ENCODE data around the gene ARHGEF2.
"Not testable (repeated sequence)": the region's sequence is repeated elsewhere in the genome, so short reads cannot be mapped to it uniquely, and the experiment has no call there.

The ARHGEF2 gene

DNA sequence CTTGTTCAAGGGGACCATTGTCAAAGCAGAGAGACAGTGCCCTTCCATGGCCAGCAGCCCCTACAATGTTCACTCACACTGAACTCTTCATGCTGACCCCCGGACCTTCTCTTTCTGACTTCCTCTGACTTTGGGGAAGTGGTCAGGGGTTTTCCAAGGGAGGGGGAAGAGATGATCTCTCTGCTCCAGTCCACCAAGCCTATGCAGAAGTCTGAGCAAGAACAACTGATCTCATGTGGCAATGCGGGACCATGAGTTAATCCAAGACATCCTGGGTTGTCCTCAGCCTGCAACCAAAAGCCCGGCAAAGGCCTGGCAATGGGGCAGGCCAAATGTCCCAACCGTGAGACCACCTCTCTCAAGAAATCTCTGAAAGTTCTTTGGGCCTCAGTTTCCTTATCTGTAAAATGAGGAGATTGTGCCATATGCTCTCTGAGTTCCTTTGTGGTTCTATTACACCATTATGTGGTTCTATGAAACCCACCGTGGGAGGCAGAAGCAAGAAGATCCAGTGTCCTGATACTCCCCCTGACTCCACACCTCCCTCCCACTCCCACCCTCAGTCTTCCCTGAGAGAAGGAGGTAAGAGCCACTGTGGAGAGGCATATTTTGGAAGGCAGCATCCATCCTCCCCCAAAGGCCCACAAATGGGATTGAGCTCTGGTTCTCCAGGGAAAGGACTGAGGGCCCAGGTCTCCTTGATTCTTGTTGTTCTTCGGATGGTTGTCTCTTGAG is 11.8 kb upstream of the ARHGEF2 start:
- H3K4me1 ChIP-seq (ENCODE audit: control insufficient read depth, insufficient read depth, low read length), result peaks cover 3% of the 10 kb centered on the region; the same call in 1 of the 2 replicates
- no CpG with 5 or more reads among the region's 6 CpGs for WGBS (ENCODE audit: insufficient coverage, insufficient read length)
- no peak overlapping the region for H3K4me3 ChIP-seq (ENCODE audit: low read length)
- no peaks in the 10 kb centered on the region for H3K9me3 ChIP-seq (ENCODE audit: control insufficient read depth, insufficient read depth, low read length)
- H3K27ac ChIP-seq (ENCODE audit: low read length), result no peak overlapping the region
- no peaks in the 10 kb centered on the region for H3K27me3 ChIP-seq (ENCODE audit: control insufficient read depth, insufficient read depth, low read length)
- H3K36me3 ChIP-seq (ENCODE audit: control insufficient read depth, insufficient read depth, low read length), result no peaks in the 10 kb centered on the region
- no peak for DNase-seq (ENCODE audit: low read depth, low spot score)

- Histone ChIP-seq H3K27ac (ENCODE audit: low read length) (no peak overlapping the region), H3K27me3 (ENCODE audit: control insufficient read depth, insufficient read depth, low read length) (no peaks in the 10 kb centered on the region), H3K4me3 (ENCODE audit: low read length) (no peak overlapping the region), H3K9me3 (ENCODE audit: control insufficient read depth, insufficient read depth, low read length) (no peaks in the 10 kb centered on the region), H3K36me3 (ENCODE audit: control insufficient read depth, insufficient read depth, low read length) (no peaks in the 10 kb centered on the region), H3K4me1 (ENCODE audit: control insufficient read depth, insufficient read depth, low read length) (peaks cover 3% of the 10 kb centered on the region; the same call in 1 of the 2 replicates)
- DNase-seq (ENCODE audit: low read depth, low spot score), result no peak
- no CpG with 5 or more reads among the region's 9 CpGs for WGBS (ENCODE audit: insufficient coverage, insufficient read length)
Observed at GRCh38 chr1:155989242-155990004, 11.1 kb upstream of the ARHGEF2 start.

- H3K4me1 ChIP-seq (ENCODE audit: control insufficient read depth, insufficient read depth, low read length); H3K4me3 ChIP-seq (ENCODE audit: low read length); H3K9me3 ChIP-seq (ENCODE audit: control insufficient read depth, insufficient read depth, low read length); H3K36me3 ChIP-seq (ENCODE audit: control insufficient read depth, insufficient read depth, low read length); H3K27ac ChIP-seq (ENCODE audit: low read length); H3K27me3 ChIP-seq (ENCODE audit: control insufficient read depth, insufficient read depth, low read length); DNase-seq (ENCODE audit: low read depth, low spot score): not testable (repeated sequence)
- WGBS (ENCODE audit: insufficient coverage, insufficient read length), result no CpG with 5 or more reads among the region's 11 CpGs
Observed at GRCh38 chr1:155984903-155985645, 6.7 kb upstream of the ARHGEF2 start.

DNA sequence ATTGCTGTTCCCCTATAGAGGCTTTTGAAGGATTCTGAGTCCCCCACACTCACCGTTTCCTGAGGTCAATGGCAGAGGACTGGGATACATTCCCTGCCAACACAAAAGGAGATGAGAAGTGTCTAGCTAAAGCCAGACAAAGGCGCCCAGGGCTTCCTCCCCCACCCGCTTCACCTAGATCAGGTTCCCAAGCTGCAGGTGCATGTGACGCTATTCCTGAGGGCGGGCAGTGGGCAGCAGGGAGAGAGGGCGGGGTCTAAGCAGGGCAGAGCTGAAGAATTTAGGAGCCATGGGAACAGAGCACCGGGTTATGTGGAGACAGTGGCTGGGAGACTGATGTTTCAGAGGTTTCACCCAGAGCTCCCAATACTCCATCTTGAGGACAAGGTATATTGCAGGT is 6.0 kb upstream of the ARHGEF2 start:
- Histone ChIP-seq H3K36me3 (ENCODE audit: control insufficient read depth, insufficient read depth, low read length) (no peaks in the 10 kb centered on the region), H3K4me1 (ENCODE audit: control insufficient read depth, insufficient read depth, low read length) (peaks cover 8% of the 10 kb centered on the region; the same call in 1 of the 2 replicates), H3K27ac (ENCODE audit: low read length) (no peak overlapping the region), H3K9me3 (ENCODE audit: control insufficient read depth, insufficient read depth, low read length) (no peaks in the 10 kb centered on the region), H3K4me3 (ENCODE audit: low read length) (no peak overlapping the region), H3K27me3 (ENCODE audit: control insufficient read depth, insufficient read depth, low read length) (no peaks in the 10 kb centered on the region)
- no CpG with 5 or more reads among the region's 7 CpGs for WGBS (ENCODE audit: insufficient coverage, insufficient read length)
- peak; percentile 64 for DNase-seq (ENCODE audit: low read depth, low spot score)

DNA sequence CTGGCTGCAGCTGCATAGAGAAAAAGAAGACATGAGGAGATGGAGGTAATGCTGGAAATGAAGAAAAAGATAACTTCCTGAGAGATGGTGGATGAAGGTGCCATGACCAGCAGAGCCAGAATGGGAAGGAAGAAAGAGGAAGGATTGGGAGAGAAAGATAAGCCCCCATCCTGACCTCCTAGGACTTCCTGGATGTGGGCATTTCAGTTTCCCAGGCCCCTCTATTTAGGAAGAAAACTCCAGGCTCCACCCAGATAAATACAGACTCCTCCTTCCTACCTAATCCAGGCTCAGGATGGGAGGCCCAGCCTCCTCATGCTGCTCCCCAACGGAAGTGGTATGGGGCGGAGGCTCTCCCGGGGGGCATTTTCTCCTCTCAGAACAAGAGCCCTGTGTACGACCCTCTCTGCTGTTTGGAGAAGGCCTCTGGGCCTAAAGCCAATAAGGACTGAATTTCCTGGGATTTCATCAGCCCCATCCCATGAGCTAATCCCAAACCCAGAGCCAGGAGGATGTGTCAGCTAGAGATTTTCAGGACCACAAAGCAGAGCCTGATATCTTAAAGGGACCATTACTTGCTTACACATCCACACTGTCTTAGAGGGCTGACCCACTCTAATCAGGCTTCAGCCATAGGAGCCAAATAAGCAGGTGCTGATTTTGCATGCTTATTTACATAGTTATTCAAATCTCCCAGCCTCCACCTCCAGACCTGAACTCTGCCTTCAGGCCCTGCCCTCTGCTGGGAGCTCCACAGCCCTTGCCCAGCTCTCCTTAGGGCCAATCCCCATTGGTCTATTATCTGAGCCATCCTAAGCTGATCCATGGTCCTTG is 5.1 kb upstream of the ARHGEF2 start:
- WGBS (ENCODE audit: insufficient coverage, insufficient read length), result no CpG with 5 or more reads among the region's 4 CpGs
- no peak overlapping the region for H3K4me3 ChIP-seq (ENCODE audit: low read length)
- H3K36me3 ChIP-seq (ENCODE audit: control insufficient read depth, insufficient read depth, low read length), result no peaks in the 10 kb centered on the region
- H3K9me3 ChIP-seq (ENCODE audit: control insufficient read depth, insufficient read depth, low read length), result no peaks in the 10 kb centered on the region
- no peak overlapping the region for H3K27ac ChIP-seq (ENCODE audit: low read length)
- peaks cover 4% of the 10 kb centered on the region; the same call in 1 of the 2 replicates for H3K4me1 ChIP-seq (ENCODE audit: control insufficient read depth, insufficient read depth, low read length)
- DNase-seq (ENCODE audit: low read depth, low spot score), result no peak
- H3K27me3 ChIP-seq (ENCODE audit: control insufficient read depth, insufficient read depth, low read length), result no peaks in the 10 kb centered on the region

GRCh38 chr1:155982106-155982505 is 3.8 kb upstream of the ARHGEF2 start:
- Histone ChIP-seq H3K27me3 (ENCODE audit: control insufficient read depth, insufficient read depth, low read length) (no peaks in the 10 kb centered on the region), H3K9me3 (ENCODE audit: control insufficient read depth, insufficient read depth, low read length) (no peaks in the 10 kb centered on the region), H3K4me3 (ENCODE audit: low read length) (no peak overlapping the region), H3K4me1 (ENCODE audit: control insufficient read depth, insufficient read depth, low read length) (peaks cover 4% of the 10 kb centered on the region; the same call in 1 of the 2 replicates), H3K36me3 (ENCODE audit: control insufficient read depth, insufficient read depth, low read length) (no peaks in the 10 kb centered on the region), H3K27ac (ENCODE audit: low read length) (no peak overlapping the region)
- no peak for DNase-seq (ENCODE audit: low read depth, low spot score)
- whole genome bisulfite sequencing (ENCODE audit: insufficient coverage, insufficient read length), result no CpG with 5 or more reads among the region's 7 CpGs

DNA sequence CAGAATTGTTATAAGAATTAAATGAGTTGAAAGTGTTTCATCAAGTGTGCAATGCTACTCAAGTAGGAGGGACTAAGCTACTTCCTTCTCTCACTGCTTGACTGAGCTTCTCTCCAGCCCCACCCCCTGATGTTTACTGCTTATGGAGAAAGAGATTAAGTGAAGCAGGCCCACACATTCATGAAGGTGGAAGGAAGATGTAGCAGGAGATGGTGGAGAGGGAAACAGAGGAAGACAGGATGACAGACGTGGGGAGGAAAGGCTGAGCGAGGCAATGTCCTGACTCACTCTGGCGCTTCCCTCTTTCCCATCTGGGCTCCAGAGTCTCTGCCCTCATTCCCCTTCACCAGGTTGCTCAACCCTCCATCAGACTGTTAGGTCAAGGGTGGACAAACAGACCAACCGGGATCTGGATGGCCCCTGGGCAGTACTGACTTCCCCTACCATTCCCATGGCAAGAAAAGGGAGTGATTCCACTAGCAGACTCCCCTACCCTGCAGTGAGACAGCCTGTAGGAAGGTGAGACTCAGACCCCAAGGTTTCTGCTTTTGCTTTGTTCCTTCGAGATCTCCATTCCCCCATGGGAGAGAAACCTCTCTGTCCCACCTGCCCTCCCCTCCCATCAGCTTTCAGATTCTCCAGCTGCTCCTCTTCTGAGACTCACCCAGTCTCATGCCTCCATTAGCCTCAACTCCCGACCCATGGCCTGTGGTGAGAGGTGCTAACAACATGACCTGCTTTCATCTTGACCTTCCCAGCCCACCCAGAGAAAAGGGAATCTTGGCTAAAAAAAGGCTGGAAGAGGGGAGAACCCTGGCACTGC is 3.1 kb upstream of the ARHGEF2 start:
- DNase-seq (ENCODE audit: low read depth, low spot score), result no peak
- Histone ChIP-seq H3K4me3 (ENCODE audit: low read length) (no peak overlapping the region), H3K9me3 (ENCODE audit: control insufficient read depth, insufficient read depth, low read length) (no peaks in the 10 kb centered on the region), H3K36me3 (ENCODE audit: control insufficient read depth, insufficient read depth, low read length) (no peaks in the 10 kb centered on the region), H3K4me1 (ENCODE audit: control insufficient read depth, insufficient read depth, low read length) (peaks cover 7% of the 10 kb centered on the region), H3K27me3 (ENCODE audit: control insufficient read depth, insufficient read depth, low read length) (no peaks in the 10 kb centered on the region), H3K27ac (ENCODE audit: low read length) (no peak overlapping the region)
- no CpG with 5 or more reads among the region's 6 CpGs for WGBS (ENCODE audit: insufficient coverage, insufficient read length)

DNA sequence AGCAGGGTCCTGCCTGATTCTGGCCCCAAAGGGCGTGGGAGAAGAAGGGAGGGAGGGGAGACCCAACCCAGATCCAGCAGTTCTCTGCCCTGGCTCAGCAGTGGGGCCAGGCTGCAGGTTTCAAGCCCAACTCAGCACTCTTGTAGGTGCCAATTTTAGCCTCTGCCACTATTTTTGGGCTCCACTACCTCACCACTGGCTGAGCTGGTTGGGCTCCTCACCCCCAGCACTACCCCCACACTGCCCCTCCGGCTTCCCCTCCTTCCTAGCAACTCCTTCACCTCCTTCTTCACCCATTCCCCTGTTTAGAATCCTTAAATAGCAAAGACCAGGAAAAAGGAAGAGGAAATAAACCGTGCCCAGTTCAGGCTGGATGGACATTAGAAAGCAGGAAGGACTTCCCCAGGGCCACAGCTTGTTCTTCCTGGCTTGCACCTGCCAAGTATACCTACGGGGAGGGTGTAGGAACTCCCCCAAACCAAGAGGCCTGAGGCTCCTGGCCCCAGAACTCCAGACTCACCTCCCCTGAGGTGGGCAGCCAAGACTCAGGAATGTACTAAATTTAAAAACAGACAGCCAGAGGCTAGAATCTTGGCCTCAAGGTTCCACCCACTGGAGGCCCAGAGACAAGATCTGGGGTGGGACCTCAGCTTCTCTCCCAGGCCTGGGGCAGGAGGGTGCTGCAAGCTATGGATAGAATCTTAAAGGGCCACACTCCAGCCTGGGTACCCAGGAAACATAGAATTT is 1.4 kb upstream of the ARHGEF2 start:
- no CpG with 5 or more reads among the region's 4 CpGs for WGBS (ENCODE audit: insufficient coverage, insufficient read length)
- Histone ChIP-seq H3K4me1 (ENCODE audit: control insufficient read depth, insufficient read depth, low read length) (peaks cover 15% of the 10 kb centered on the region), H3K9me3 (ENCODE audit: control insufficient read depth, insufficient read depth, low read length) (no peaks in the 10 kb centered on the region), H3K27me3 (ENCODE audit: control insufficient read depth, insufficient read depth, low read length) (no peaks in the 10 kb centered on the region), H3K27ac (ENCODE audit: low read length) (no peak overlapping the region), H3K4me3 (ENCODE audit: low read length) (no peak overlapping the region), H3K36me3 (ENCODE audit: control insufficient read depth, insufficient read depth, low read length) (no peaks in the 10 kb centered on the region)
- no peak for DNase-seq (ENCODE audit: low read depth, low spot score)

- H3K27me3 ChIP-seq (ENCODE audit: control insufficient read depth, insufficient read depth, low read length), result no peaks in the 10 kb centered on the region
- no CpG with 5 or more reads among the region's 8 CpGs for WGBS (ENCODE audit: insufficient coverage, insufficient read length)
- H3K36me3 ChIP-seq (ENCODE audit: control insufficient read depth, insufficient read depth, low read length), result no peaks in the 10 kb centered on the region
- peak overlapping the region; percentile 83; the same call in 1 of the 2 replicates for H3K4me3 ChIP-seq (ENCODE audit: low read length)
- no peak for DNase-seq (ENCODE audit: low read depth, low spot score)
- no peak overlapping the region for H3K27ac ChIP-seq (ENCODE audit: low read length)
- H3K9me3 ChIP-seq (ENCODE audit: control insufficient read depth, insufficient read depth, low read length), result no peaks in the 10 kb centered on the region
- peaks cover 19% of the 10 kb centered on the region for H3K4me1 ChIP-seq (ENCODE audit: control insufficient read depth, insufficient read depth, low read length)
Observed at GRCh38 chr1:155978973-155979429, 654 bp upstream of the ARHGEF2 start.
